Right lobe of liver (tissue), 6 donors: ENCODE measurements around the gene TSC22D1. TPM values are rescaled to one million over a fixed set of nuclear protein-coding genes. Genes with fewer than 3 reads are reported as not detected.

Experiments used
- ATAC-seq, 4 donors: fragments of 200-7000 bp; cut with Tn5 transposase; one replicate each; pipeline ENCODE4 v1.9.1; 2020; ENCODE audit warnings: mild to moderate bottlenecking in 4 of 4, moderate library complexity in 4 of 4
- DNase-seq, 3 donors: peaks; one replicate each; pipeline ENCODE4 v3.0.0-alpha.2; 2020
- H3K27ac ChIP-seq, 3 donors: fragments of 200-600 bp; one replicate each; pipeline ENCODE4 v1.8.0; 2022
- H3K27me3 ChIP-seq, 2 donors: fragments of 200-600 bp; one replicate each; pipeline ENCODE4 v1.8.0; 2022
- H3K36me3 ChIP-seq, 4 donors: fragments of 200-600 bp; sonication (generic) in 1 of 4; one replicate each; pipeline versions ENCODE4 v1.5.1 to v1.8.0; 2017 to 2022; ENCODE audit warnings: control low read depth in 1 of 4
- H3K4me1 ChIP-seq, 4 donors: fragments of 200-600 bp; sonication (generic) in 1 of 4; one replicate each; pipeline versions ENCODE4 v1.5.1 to v1.8.0; 2017 to 2022; ENCODE audit warnings: control low read depth in 1 of 4
- H3K4me3 ChIP-seq, 3 donors: fragments of 200-600 bp; one replicate each; pipeline ENCODE4 v1.8.0; 2022
- H3K9me3 ChIP-seq, 4 donors: fragments of 200-600 bp; sonication (generic) in 1 of 4; one replicate each; pipeline versions ENCODE4 v1.5.1 to v1.8.0; 2017 to 2022; ENCODE audit warnings: control low read depth in 1 of 4
- POLR2A ChIP-seq: fragments of 450-650 bp; IDR thresholded peaks from one replicate; pipeline ENCODE4 v1.6.1; 2017; ENCODE audit warnings: antibody characterized with exemption, mild to moderate bottlenecking
- WGBS: methylation state at CpG from one replicate; pipeline ENCODE4 v1.1.6; 2018; ENCODE audit warnings: low coverage, low lambda C conversion rate; ENCODE audit not compliant: insufficient coverage; ENCODE audit errors: missing lambda C conversion rate; 5-methylcytosine and 5-hydroxymethylcytosine counted together
- intact Hi-C, 2 donors: fragments of 100-400 bp; cut with DNase I; formaldehyde crosslinking; loops; one replicate each; pipeline versions ENCODE4 v1.11.2 to v1.14.1; 2022
- total RNA-seq, 6 experiments: library from RNA; depleted of rRNA in 2 of 6; stranded (reverse); fragments of >200 nt in 2 of 6; fragmentation: NEBNext Ultra II Directional in 3 of 6; extraction: Animal tissue kit (Norgen Biotek cat#: 25700) in 3 of 6; gene quantifications; one replicate each; pipeline versions ENCODE4 v1.1.0 to v1.2.4, GENCODE V29; 2016 to 2023
- TF ChIP-seq, protein P1 (sequence below), 4 donors: fragments of 200-600 bp in 3 of 4; fragments of 450-650 bp in 1 of 4; IDR thresholded peaks; one replicate each; pipeline versions ENCODE4 v1.5.1 to v1.8.0; 2016 to 2022; ENCODE audit warnings: antibody characterized with exemption in 4 of 4, mild to moderate bottlenecking in 2 of 4
- donor health status: DM: no; HTN: yes; CAD: no.
- donor health status: DM: no; HTN: no; CAD: no.
- donor health status: DM: no; HTN: no; CAD: no.
- donor health status: DM: no; HTN: yes; CAD: no.
- donor health status: DM: no; HTN: yes; CAD: no.

The TSC22D1 gene
- total RNA-seq, 6 experiments from 2014 or later: 21.2 to 44.4 (median 27.9) TPM

DNA sequence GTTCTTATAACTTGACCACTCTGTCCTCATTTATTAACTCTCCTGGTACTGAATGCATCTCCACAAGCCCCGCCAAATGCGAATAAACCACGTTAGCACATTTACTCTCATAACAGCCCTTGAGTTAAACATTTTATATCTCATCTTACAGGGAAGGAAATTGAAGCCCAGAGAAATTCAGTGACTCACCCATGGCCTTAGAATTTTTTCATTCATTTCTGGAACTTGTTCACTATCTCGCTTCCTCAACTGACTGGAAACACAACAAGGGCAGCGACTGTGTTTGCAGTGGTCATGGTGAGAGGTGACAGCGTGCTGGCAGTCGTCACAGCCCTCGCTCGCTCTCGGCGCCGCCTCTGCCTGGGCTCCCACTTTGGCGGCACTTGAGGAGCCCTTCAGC is 163.0 kb downstream of the TSC22D1 start:
- Histone ChIP-seq H3K9me3 (no peaks in the 10 kb centered on the region), H3K27ac (no peak overlapping the region), H3K4me1 (no peaks in the 10 kb centered on the region), H3K4me3 (no peak overlapping the region), H3K27me3 (no peaks in the 10 kb centered on the region), H3K36me3 (no peaks in the 10 kb centered on the region)
- TF ChIP-seq POLR2A: no peak
- TF ChIP-seq, protein P1, sequence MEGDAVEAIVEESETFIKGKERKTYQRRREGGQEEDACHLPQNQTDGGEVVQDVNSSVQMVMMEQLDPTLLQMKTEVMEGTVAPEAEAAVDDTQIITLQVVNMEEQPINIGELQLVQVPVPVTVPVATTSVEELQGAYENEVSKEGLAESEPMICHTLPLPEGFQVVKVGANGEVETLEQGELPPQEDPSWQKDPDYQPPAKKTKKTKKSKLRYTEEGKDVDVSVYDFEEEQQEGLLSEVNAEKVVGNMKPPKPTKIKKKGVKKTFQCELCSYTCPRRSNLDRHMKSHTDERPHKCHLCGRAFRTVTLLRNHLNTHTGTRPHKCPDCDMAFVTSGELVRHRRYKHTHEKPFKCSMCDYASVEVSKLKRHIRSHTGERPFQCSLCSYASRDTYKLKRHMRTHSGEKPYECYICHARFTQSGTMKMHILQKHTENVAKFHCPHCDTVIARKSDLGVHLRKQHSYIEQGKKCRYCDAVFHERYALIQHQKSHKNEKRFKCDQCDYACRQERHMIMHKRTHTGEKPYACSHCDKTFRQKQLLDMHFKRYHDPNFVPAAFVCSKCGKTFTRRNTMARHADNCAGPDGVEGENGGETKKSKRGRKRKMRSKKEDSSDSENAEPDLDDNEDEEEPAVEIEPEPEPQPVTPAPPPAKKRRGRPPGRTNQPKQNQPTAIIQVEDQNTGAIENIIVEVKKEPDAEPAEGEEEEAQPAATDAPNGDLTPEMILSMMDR (IDR thresholded peaks at IDR 0.05): no peak
- DNase-seq (no peak), ATAC-seq (no peak)
- intact Hi-C loops: no loop called here
- 85% methylated on average over 11 of the region's 13 CpGs for WGBS

DNA sequence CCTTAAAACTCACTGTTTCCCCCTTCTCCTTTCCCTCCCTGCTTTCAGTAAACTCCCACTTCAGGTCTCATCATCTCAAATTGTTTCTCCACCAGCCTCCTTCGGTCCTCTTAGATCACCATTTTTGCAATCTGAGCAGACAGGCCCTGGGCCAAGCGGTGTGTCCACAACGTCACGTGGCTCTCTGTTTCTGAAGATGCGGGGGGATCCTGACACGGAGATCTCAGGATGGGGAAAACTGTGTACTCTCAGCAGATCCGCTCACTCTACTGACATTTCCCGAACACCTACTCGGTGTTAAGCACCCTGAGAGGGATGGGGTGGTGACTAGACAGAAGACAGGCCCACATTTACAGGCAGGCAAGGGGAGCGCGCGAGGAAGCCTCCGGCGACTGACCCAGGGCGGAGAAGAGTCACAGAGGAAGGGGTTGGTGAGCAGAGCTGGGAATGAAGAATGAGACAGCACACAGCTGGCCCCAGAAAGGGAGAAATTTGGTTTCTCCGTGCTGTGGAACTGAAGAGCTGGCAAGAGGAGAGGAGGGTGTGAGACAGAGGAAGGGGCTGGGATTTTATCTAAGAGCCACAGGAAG is 163.7 kb downstream of the TSC22D1 start:
- Histone ChIP-seq H3K4me3 (no peak overlapping the region), H3K4me1 (no peaks in the 10 kb centered on the region), H3K27ac (no peak overlapping the region), H3K36me3 (no peaks in the 10 kb centered on the region), H3K27me3 (no peaks in the 10 kb centered on the region), H3K9me3 (no peaks in the 10 kb centered on the region)
- TF ChIP-seq, protein P1 (IDR thresholded peaks at IDR 0.05): no peak
- no peak for TF ChIP-seq POLR2A
- ATAC-seq: no peak
- DNase-seq: no peak
- 79% methylated on average over 11 of the region's 16 CpGs for WGBS
- intact Hi-C loops: no loop called here

DNA sequence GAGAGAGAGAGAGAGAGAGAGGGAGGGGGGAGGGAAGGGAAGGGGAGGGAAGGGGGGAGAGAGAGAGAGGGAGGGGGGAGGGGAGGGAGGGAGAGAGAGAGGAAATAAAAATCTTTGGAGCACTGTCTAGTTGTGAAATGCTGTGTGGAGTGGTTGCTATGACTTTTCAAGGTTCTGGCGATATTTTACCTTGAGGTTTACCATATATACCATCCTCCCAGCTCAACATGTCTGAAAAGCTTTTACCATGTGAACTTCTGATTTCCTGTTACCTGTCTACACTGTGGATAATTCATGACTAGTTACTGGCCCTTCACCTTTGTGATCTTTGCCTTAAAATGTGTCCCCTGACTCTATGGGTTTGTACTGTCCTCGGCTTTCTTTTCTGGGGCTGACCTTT is 164.3 kb downstream of the TSC22D1 start:
- Histone ChIP-seq H3K27me3 (no peaks in the 10 kb centered on the region), H3K4me1 (no peaks in the 10 kb centered on the region), H3K36me3 (no peaks in the 10 kb centered on the region), H3K4me3 (no peak overlapping the region), H3K27ac (no peak overlapping the region), H3K9me3 (no peaks in the 10 kb centered on the region)
- TF ChIP-seq, protein P1 (IDR thresholded peaks at IDR 0.05): no peak
- TF ChIP-seq POLR2A: no peak
- 85% methylated on average over 2 of the region's 2 CpGs for WGBS
- DNase-seq: no peak
- intact Hi-C loops: no loop called here
- no peak for ATAC-seq

DNA sequence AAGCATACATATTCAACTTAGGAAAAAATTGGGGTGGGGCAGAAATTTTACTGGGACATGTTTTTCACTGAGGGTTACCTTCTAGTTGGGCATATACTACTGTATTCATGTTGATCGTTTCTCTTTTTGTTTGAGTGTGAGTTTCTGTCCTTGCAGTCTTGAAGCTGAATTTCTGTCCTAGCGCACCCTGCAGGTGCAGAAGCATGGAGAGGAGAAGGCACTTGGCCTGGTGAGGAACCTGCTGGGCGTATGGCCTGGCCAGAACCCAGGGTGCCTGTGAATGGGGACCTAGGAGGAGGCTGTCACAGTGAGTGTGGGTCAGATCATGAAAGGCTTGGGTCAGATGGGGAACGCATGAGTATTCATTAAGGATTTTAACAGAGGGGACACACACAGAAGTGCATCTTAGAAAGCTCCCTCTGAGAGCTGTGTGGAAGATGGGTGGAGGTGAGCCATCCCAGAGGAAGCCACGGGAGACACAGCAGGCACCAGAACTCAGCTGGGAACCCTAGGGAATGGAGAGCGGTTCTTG is 165.7 kb downstream of the TSC22D1 start:
- 54% methylated on average over 5 of the region's 6 CpGs for WGBS
- TF ChIP-seq, protein P1 (IDR thresholded peaks at IDR 0.05): no peak
- no peak for TF ChIP-seq POLR2A
- no peaks in the 10 kb centered on the region for H3K27me3 ChIP-seq
- ATAC-seq (peak in 1 of 4 donors; percentile 42), DNase-seq (no peak)
- intact Hi-C loops: no loop called here
- H3K9me3 ChIP-seq: no peaks in the 10 kb centered on the region
- no peak overlapping the region for H3K27ac ChIP-seq
- H3K4me3 ChIP-seq: no peak overlapping the region
- no peaks in the 10 kb centered on the region for H3K36me3 ChIP-seq
- peaks cover 0 to 4% (median 2%) of the 10 kb centered on the region in 4 donors for H3K4me1 ChIP-seq
